ENCODE results near the gene RPL22.

Gene RPL22

GRCh38 chr1:6136516-6137220 is 62.7 kb downstream of the RPL22 start:
- ATAC-seq: no peak

More at GRCh38 chr1:6136516-6137220, 62.7 kb downstream of the RPL22 start:
- TF ChIP-seq ZFP3 (CRISPR knock-in tag; IDR thresholded peaks at IDR 0.05): no peak
- TF ChIP-seq OSR1 (CRISPR knock-in tag; IDR thresholded peaks at IDR 0.05): no peak
- no peak for TF ChIP-seq GLIS3 (CRISPR knock-in tag; IDR thresholded peaks at IDR 0.05)
- TF ChIP-seq ARNTL (CRISPR knock-in tag; IDR thresholded peaks at IDR 0.05; ENCODE audit: borderline replicate concordance, low read depth): no peak
